ENCODE measurements around the gene TGFB2.

DNA sequence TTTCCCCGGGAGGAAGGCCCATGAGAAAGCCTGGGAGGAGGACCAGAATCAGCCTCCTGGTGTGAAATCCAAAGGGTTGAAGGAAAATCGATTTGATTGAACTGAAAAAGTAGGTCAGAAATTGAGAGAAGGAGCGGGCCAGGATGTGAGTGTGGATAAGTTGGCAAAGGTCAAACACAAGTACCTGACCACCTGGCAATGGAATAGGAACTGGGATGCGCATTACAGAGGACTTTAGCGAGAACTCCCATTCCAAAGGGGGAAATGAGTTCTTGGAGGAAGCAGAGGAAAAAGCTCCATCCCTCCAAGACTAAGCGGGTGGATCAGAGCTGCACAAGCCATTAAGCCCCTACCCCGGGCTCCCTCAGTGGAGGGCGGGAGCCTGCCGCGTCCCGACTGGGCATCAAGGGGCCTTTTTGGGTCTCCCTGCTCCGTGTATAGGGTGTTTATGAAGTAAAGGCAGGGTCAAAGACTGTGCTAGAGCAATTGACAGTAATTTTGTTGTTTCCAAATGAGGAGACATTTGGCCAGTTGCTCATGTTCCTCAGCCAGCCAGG, 56.4 kb downstream of the TGFB2 start:
- TF ChIP-seq, protein P1, sequence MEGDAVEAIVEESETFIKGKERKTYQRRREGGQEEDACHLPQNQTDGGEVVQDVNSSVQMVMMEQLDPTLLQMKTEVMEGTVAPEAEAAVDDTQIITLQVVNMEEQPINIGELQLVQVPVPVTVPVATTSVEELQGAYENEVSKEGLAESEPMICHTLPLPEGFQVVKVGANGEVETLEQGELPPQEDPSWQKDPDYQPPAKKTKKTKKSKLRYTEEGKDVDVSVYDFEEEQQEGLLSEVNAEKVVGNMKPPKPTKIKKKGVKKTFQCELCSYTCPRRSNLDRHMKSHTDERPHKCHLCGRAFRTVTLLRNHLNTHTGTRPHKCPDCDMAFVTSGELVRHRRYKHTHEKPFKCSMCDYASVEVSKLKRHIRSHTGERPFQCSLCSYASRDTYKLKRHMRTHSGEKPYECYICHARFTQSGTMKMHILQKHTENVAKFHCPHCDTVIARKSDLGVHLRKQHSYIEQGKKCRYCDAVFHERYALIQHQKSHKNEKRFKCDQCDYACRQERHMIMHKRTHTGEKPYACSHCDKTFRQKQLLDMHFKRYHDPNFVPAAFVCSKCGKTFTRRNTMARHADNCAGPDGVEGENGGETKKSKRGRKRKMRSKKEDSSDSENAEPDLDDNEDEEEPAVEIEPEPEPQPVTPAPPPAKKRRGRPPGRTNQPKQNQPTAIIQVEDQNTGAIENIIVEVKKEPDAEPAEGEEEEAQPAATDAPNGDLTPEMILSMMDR (IDR thresholded peaks at IDR 0.05) = no peak
- no peak for TF ChIP-seq POLR2A (IDR thresholded peaks at IDR 0.05)

Measured in uterus (tissue), 2 donors.